GM23248 (cell line): ENCODE data around the gene HSPBP1. TPM values are rescaled to one million over a fixed set of nuclear protein-coding genes. Genes with fewer than 3 reads are reported as not detected.

Source experiments
- DNase-seq: peaks from one replicate; pipeline ENCODE4 v3.0.0-alpha.2; 2015
- H2AFZ ChIP-seq: fragments of 200-600 bp; sonication (generic); 2 replicates; pipeline ENCODE4 v1.6.1; 2016; ENCODE audit warnings: antibody characterized with exemption
- H3F3A ChIP-seq: fragments of 200-600 bp; sonication (generic); 2 replicates; pipeline ENCODE4 v1.6.1; 2016; ENCODE audit warnings: mild to moderate bottlenecking, antibody characterized with exemption, mixed run types; ENCODE audit not compliant: insufficient read depth
- H3K27ac ChIP-seq: fragments of 200-600 bp; sonication (generic); 2 replicates; pipeline ENCODE4 v1.5.1; 2016; ENCODE audit warnings: mild to moderate bottlenecking
- H3K27me3 ChIP-seq: fragments of 200-600 bp; sonication (generic); replicated peaks from 2 replicates; pipeline ENCODE4 v1.6.1; 2016; ENCODE audit warnings: mild to moderate bottlenecking; ENCODE audit not compliant: insufficient read depth
- H3K36me3 ChIP-seq: fragments of 200-600 bp; sonication (generic); 2 replicates; pipeline ENCODE4 v1.6.1; 2016; ENCODE audit warnings: low read depth, mild to moderate bottlenecking
- H3K4me1 ChIP-seq: fragments of 200-600 bp; sonication (generic); 2 replicates; pipeline ENCODE4 v1.6.1; 2016; ENCODE audit warnings: mild to moderate bottlenecking; ENCODE audit not compliant: insufficient read depth
- H3K4me2 ChIP-seq: fragments of 200-600 bp; sonication (generic); one replicate; pipeline ENCODE4 v1.6.1; 2016; ENCODE audit warnings: mild to moderate bottlenecking; ENCODE audit not compliant: unreplicated experiment
- H3K4me3 ChIP-seq: fragments of 200-600 bp; sonication (generic); 2 replicates; pipeline ENCODE4 v1.5.1; 2016; ENCODE audit warnings: mild to moderate bottlenecking
- H3K79me2 ChIP-seq: fragments of 200-600 bp; sonication (generic); 2 replicates; pipeline ENCODE4 v1.6.1; 2016; ENCODE audit warnings: mild to moderate bottlenecking; ENCODE audit not compliant: insufficient read depth
- H3K9ac ChIP-seq: fragments of 200-600 bp; sonication (generic); 2 replicates; pipeline ENCODE4 v1.6.1; 2016; ENCODE audit warnings: mild to moderate bottlenecking
- H3K9me2 ChIP-seq: fragments of 200-600 bp; sonication (generic); 2 replicates; pipeline ENCODE4 v1.6.1; 2016; ENCODE audit warnings: mixed run types, mild to moderate bottlenecking, moderate library complexity; ENCODE audit not compliant: insufficient read depth
- H3K9me3 ChIP-seq: fragments of 200-600 bp; sonication (generic); one replicate; pipeline ENCODE4 v1.6.1; 2017; ENCODE audit warnings: low read depth
- H4K20me1 ChIP-seq: fragments of 200-600 bp; sonication (generic); 2 replicates; pipeline ENCODE4 v1.6.0; 2016; ENCODE audit not compliant: insufficient read depth
- EZH2 ChIP-seq: fragments of 200-600 bp; sonication (generic); IDR thresholded peaks from 2 replicates; pipeline ENCODE4 v1.6.1; 2018; ENCODE audit warnings: antibody characterized with exemption, mild to moderate bottlenecking; ENCODE audit not compliant: insufficient read depth, poor library complexity, severe bottlenecking
- EZH2phosphoT487 ChIP-seq: fragments of 200-600 bp; sonication (generic); IDR thresholded peaks from 2 replicates; pipeline ENCODE4 v1.6.1; 2018; ENCODE audit warnings: antibody characterized with exemption, moderate library complexity, mild to moderate bottlenecking, low read depth; ENCODE audit not compliant: insufficient read depth
- WGBS, 2 experiments: methylation state at CpG; one replicate each; pipeline ENCODE4 v1.1.6; 2015 to 2017; ENCODE audit warnings: low lambda C conversion rate in 2 of 2, low coverage in 1 of 2; ENCODE audit errors: missing lambda C conversion rate in 2 of 2; 5-methylcytosine and 5-hydroxymethylcytosine counted together
- in situ Hi-C: fragments of 300-500 bp; cut with MboI; formaldehyde crosslinking; loops from 2 replicates; pipeline ENCODE4 v1.15.0; 2020
- polyA plus RNA-seq: library from polyadenylated mRNA; unstranded; fragments of >200 nt; fragmentation: Nextera tagmentation; extraction: Ambion mirVana; gene quantifications from 2 replicates; pipeline ENCODE4 v1.2.1, GENCODE V29; 2016
- total RNA-seq: library from RNA; depleted of rRNA; stranded (reverse); fragments of >200 nt; shearing (Covaris generic); gene quantifications from 2 replicates; pipeline ENCODE4 v1.2.3, GENCODE V29; 2014

The HSPBP1 gene
- total and polyA plus RNA-seq, 2 experiments from 2014 or later: 42.5 to 62.5 TPM

DNA sequence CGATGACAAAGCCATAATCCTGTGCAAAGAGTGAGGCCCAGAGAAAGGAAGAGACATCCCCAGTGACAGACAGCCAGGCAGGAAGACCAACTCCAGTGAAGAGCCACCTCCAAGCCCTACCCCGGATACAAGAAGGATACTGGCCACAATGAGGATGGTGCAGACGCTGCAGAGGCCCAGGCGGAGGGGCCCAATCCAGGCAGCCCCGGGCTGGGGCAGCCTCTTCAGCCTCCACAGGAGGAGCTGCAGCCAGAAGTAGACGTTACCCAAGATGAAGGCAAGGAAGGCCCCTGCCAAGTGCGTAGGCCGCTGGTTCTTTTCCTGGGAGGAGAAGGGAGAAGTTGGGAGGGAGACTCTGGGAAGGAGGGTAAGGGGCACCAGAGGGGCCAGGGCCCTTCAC, 36.7 kb upstream of the HSPBP1 start:
- no peaks in the 10 kb centered on the region for H3K27me3 ChIP-seq
- H3F3A ChIP-seq: no peaks in the 10 kb centered on the region
- no peak overlapping the region for H3K4me2 ChIP-seq
- H2AFZ ChIP-seq: no peak overlapping the region
- no peaks in the 10 kb centered on the region for H4K20me1 ChIP-seq
- no peaks in the 10 kb centered on the region for H3K9me2 ChIP-seq
- no peak overlapping the region for H3K9ac ChIP-seq
- no peaks in the 10 kb centered on the region for H3K4me1 ChIP-seq
- no peak overlapping the region for H3K4me3 ChIP-seq
- no peaks in the 10 kb centered on the region for H3K79me2 ChIP-seq
- H3K36me3 ChIP-seq: no peaks in the 10 kb centered on the region
- WGBS, 2 experiments: 55 to 61% methylated on average over 8 of the region's 8 CpGs
- TF ChIP-seq EZH2phosphoT487 (no peak), EZH2 (no peak)
- H3K27ac ChIP-seq: no peak overlapping the region
- in situ Hi-C loops: no loop called here
- no peak for DNase-seq
- no peaks in the 10 kb centered on the region for H3K9me3 ChIP-seq

- no peak for TF ChIP-seq EZH2phosphoT487
- no peak for TF ChIP-seq EZH2
- DNase-seq: no peak
- H3F3A ChIP-seq: no peaks in the 10 kb centered on the region
- no peaks in the 10 kb centered on the region for H3K9me3 ChIP-seq
- H3K36me3 ChIP-seq: no peaks in the 10 kb centered on the region
- H2AFZ ChIP-seq: no peak overlapping the region
- no peak overlapping the region for H3K4me2 ChIP-seq
- no peak overlapping the region for H3K9ac ChIP-seq
- no peak overlapping the region for H3K27ac ChIP-seq
- no peaks in the 10 kb centered on the region for H4K20me1 ChIP-seq
- H3K9me2 ChIP-seq: no peaks in the 10 kb centered on the region
- no peak overlapping the region for H3K4me3 ChIP-seq
- no peaks in the 10 kb centered on the region for H3K27me3 ChIP-seq
- no peaks in the 10 kb centered on the region for H3K4me1 ChIP-seq
- WGBS, 2 experiments: 67 to 71% methylated on average over 13 of the region's 13 CpGs
- H3K79me2 ChIP-seq: no peaks in the 10 kb centered on the region
- in situ Hi-C loops: no loop called here
These were observed 36.1 kb upstream of the HSPBP1 start for GRCh38 chr19:55315956-55316525.

DNA sequence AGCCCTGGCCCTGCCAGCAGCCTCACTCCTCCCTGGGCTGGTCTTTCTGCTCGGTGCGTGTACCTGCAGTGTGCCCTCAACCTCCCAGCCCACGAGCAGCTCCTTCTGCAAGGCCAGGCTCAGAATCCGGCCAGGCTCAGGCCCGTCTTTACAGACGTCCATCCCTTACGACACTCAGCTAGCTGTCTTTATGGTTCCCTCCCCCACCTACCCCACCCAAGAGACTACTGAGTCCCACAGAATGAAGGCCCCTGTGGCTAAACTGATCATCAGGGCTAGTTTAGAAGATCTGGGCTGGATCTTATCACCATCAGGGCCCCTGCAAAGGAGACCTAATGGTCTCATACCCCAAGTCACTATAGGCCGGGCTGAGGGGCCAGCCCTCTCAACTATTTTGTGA, 34.5 kb upstream of the HSPBP1 start:
- no peak overlapping the region for H2AFZ ChIP-seq
- DNase-seq: no peak
- WGBS, 2 experiments: 66 to 68% methylated on average over 8 of the region's 8 CpGs
- no peaks in the 10 kb centered on the region for H4K20me1 ChIP-seq
- no peak overlapping the region for H3K27ac ChIP-seq
- H3K27me3 ChIP-seq: no peaks in the 10 kb centered on the region
- no peaks in the 10 kb centered on the region for H3K9me2 ChIP-seq
- in situ Hi-C loops: no loop called here
- H3K9me3 ChIP-seq: no peaks in the 10 kb centered on the region
- H3K36me3 ChIP-seq: no peaks in the 10 kb centered on the region
- TF ChIP-seq EZH2phosphoT487 (no peak), EZH2 (no peak)
- H3F3A ChIP-seq: no peaks in the 10 kb centered on the region
- no peaks in the 10 kb centered on the region for H3K79me2 ChIP-seq
- H3K9ac ChIP-seq: no peak overlapping the region
- H3K4me3 ChIP-seq: no peak overlapping the region
- no peak overlapping the region for H3K4me2 ChIP-seq
- H3K4me1 ChIP-seq: no peaks in the 10 kb centered on the region

DNA sequence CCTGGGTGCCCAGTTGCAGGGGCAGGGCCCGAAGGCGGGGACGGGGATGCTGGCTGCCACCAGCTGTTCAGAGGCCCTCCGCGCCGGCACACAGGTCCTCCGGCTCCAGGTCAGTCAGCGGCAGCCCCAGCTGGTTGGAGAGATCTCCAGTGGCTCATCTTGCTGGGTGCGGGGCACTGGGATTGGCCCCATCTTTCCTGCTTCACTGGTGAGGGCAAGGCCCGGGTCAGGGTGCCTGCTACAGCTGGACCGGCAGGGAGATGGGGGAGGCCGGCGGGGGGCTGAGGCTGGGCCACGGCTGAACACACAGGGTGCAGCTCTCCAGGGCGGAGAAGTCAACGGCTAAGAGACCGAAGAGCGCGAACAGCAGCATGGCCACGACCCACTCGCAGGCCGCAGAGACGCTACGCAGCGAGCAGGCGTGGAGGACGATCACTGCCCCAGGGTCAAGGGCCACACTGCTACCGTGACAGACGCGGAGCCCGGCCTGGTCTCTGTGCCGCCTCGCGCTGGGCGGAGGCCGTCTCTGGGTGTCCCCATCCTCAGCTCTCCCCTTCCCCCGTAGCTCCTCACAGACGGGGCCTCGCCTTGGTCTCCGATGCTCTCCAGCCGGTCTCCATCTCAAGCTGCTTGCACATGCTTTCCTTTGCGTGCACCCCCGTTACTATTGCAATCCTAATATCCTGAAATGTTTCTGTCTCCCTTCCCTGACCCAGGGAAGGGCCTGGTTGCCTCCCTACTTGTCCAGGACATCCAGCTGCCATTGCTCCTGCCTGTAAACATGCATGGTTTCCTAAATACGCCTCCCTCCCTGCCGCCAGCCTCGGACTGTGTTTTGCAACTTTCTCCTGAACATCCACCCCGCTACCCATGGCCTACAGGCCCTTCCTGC, 33.0 kb upstream of the HSPBP1 start:
- Histone ChIP-seq H3K9ac (no peak overlapping the region), H3F3A (no peaks in the 10 kb centered on the region), H4K20me1 (no peaks in the 10 kb centered on the region), H3K9me3 (no peaks in the 10 kb centered on the region), H3K4me2 (no peak overlapping the region), H3K9me2 (no peaks in the 10 kb centered on the region), H3K27ac (no peak overlapping the region), H3K79me2 (no peaks in the 10 kb centered on the region), H3K4me1 (no peaks in the 10 kb centered on the region), H2AFZ (no peak overlapping the region), H3K36me3 (no peaks in the 10 kb centered on the region), H3K27me3 (no peaks in the 10 kb centered on the region), H3K4me3 (no peak overlapping the region)
- DNase-seq: no peak
- WGBS, 2 experiments: 80 to 82% methylated on average over 38 to 47 of the region's 47 CpGs
- in situ Hi-C loops: no loop called here
- TF ChIP-seq EZH2phosphoT487: no peak
- TF ChIP-seq EZH2: no peak
